HUES6 (cell line): ENCODE measurements around the gene ERI2.
A peak's percentile ranks its signal among the peaks of the same experiment; 100 is the strongest.

Experiments
- H3K27ac ChIP-seq: 2 replicates; pipeline ENCODE4 v1.7.0; 2013; ENCODE audit warnings: low read depth, mild to moderate bottlenecking, low read length, inconsistent platforms
- H3K27me3 ChIP-seq: 2 replicates; pipeline ENCODE4 v1.6.1; 2013; ENCODE audit warnings: low read length; ENCODE audit not compliant: control insufficient read depth, insufficient read depth
- H3K36me3 ChIP-seq: 2 replicates; pipeline ENCODE4 v1.6.1; 2013; ENCODE audit warnings: low read length; ENCODE audit not compliant: control insufficient read depth, insufficient read depth
- H3K4me1 ChIP-seq: 2 replicates; pipeline ENCODE4 v1.6.1; 2013; ENCODE audit warnings: low read length; ENCODE audit not compliant: control insufficient read depth, insufficient read depth
- H3K4me3 ChIP-seq: 2 replicates; pipeline ENCODE4 v1.5.1; 2013; ENCODE audit warnings: low read depth, low read length
- H3K9ac ChIP-seq: one replicate; pipeline ENCODE4 v1.6.1; 2013; ENCODE audit warnings: mild to moderate bottlenecking, low read length
- H3K9me3 ChIP-seq: 2 replicates; pipeline ENCODE4 v1.6.1; 2013; ENCODE audit warnings: low read depth, low read length; ENCODE audit not compliant: control insufficient read depth, insufficient read depth

Gene ERI2, protein sequence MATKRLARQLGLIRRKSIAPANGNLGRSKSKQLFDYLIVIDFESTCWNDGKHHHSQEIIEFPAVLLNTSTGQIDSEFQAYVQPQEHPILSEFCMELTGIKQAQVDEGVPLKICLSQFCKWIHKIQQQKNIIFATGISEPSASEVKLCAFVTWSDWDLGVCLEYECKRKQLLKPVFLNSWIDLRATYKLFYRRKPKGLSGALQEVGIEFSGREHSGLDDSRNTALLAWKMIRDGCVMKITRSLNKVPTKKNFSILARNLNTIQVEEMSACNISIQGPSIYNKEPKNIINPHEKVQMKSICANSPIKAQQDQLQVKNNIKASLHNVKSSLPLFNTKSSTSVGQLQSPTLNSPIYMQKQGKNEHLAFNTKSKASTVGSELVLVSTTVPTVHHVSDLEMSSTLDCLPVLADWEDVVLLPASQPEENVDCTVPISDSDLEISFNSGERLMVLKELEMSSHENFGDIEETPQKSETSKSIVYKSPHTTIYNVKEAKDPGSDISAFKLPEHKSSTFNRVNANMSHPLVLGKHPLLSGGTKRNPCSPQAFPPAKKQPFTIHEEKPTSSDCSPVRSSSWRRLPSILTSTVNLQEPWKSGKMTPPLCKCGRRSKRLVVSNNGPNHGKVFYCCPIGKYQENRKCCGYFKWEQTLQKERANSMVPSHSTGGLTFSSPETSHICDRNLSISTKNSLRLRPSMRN

GRCh38 chr16:20806168-20807050 is at the start of gene ERI2, which contains the start of gene REXO5:
Gene ERI2 (minus strand): TSS chr16:20806472. CDS start chr16:20806430, 42 bp downstream.
Gene REXO5 (plus strand): TSS chr16:20806527. CDS start chr16:20806954, 427 bp downstream.
- Histone ChIP-seq H3K4me1 (no peaks in the 10 kb centered on the region), H3K27me3 (no peaks in the 10 kb centered on the region), H3K4me3 (peak within 1 kb of the TSS; percentile 95), H3K36me3 (peaks cover 6% of the 10 kb centered on the region; the same call in 1 of the 2 replicates), H3K9ac (peak within 1 kb of the TSS; percentile 98), H3K27ac (peak within 1 kb of the TSS; percentile 63; the same call in 1 of the 2 replicates), H3K9me3 (no peaks in the 10 kb centered on the region)

GRCh38 chr16:20854963-20855362 is 48.7 kb upstream of the ERI2 start:
- Histone ChIP-seq H3K27ac (no peak overlapping the region), H3K9me3 (no peaks in the 10 kb centered on the region), H3K36me3 (peaks cover 9% of the 10 kb centered on the region), H3K4me3 (no peak overlapping the region), H3K9ac (no peak overlapping the region), H3K27me3 (no peaks in the 10 kb centered on the region), H3K4me1 (peaks cover 11% of the 10 kb centered on the region)

- peaks cover 6% of the 10 kb centered on the region; the same call in 1 of the 2 replicates for H3K36me3 ChIP-seq
Measured at GRCh38 chr16:20853981-20854620, 47.8 kb upstream of the ERI2 start.

GRCh38 chr16:20853143-20853542 is 46.9 kb upstream of the ERI2 start:
- H3K4me3 ChIP-seq = no peak overlapping the region
- peak overlapping the region; percentile 22 for H3K9ac ChIP-seq
- H3K36me3 ChIP-seq = peaks cover 6% of the 10 kb centered on the region; the same call in 1 of the 2 replicates
- H3K9me3 ChIP-seq = no peaks in the 10 kb centered on the region
- no peak overlapping the region for H3K27ac ChIP-seq
- H3K4me1 ChIP-seq = peaks cover 6% of the 10 kb centered on the region; the same call in 1 of the 2 replicates
- no peaks in the 10 kb centered on the region for H3K27me3 ChIP-seq

More at GRCh38 chr16:20853981-20854620, 47.8 kb upstream of the ERI2 start:
- H3K27ac ChIP-seq = no peak overlapping the region
- no peaks in the 10 kb centered on the region for H3K27me3 ChIP-seq
- no peaks in the 10 kb centered on the region for H3K9me3 ChIP-seq
- no peak overlapping the region for H3K4me3 ChIP-seq
- H3K9ac ChIP-seq = no peak overlapping the region
- peaks cover 6% of the 10 kb centered on the region; the same call in 1 of the 2 replicates for H3K4me1 ChIP-seq

- Histone ChIP-seq H3K9ac (no peak overlapping the region), H3K27ac (no peak overlapping the region)
Measured at GRCh38 chr16:20851601-20852000, 45.3 kb upstream of the ERI2 start.

DNA sequence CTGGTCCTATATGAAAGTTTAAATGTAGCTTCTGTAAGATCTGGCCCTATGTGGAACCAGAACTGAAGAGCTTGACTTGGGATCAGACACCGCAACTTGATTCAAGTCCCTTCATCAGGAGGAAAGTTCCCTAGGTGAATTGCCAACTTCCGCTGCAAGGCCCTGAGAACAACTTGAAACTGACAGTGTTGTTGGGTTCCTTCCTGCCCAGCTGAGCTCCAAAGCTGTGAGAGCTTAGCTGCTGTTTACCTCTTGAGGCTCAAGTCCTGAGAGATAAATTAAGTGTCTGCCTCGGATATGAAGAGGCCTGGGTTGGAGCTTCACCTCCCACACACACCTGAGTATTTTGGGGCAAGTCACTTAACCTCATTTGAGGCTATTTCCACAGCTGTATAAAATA is 44.7 kb upstream of the ERI2 start:
- H3K4me1 ChIP-seq = no peaks in the 10 kb centered on the region
- no peak overlapping the region for H3K9ac ChIP-seq
- H3K4me3 ChIP-seq = no peak overlapping the region
- no peaks in the 10 kb centered on the region for H3K27me3 ChIP-seq
- no peak overlapping the region for H3K27ac ChIP-seq
- peaks cover 13% of the 10 kb centered on the region for H3K36me3 ChIP-seq
- H3K9me3 ChIP-seq = no peaks in the 10 kb centered on the region

More at GRCh38 chr16:20851601-20852000, 45.3 kb upstream of the ERI2 start:
- Histone ChIP-seq H3K4me1 (no peaks in the 10 kb centered on the region), H3K4me3 (no peak overlapping the region), H3K36me3 (peaks cover 8% of the 10 kb centered on the region), H3K9me3 (no peaks in the 10 kb centered on the region), H3K27me3 (no peaks in the 10 kb centered on the region)

DNA sequence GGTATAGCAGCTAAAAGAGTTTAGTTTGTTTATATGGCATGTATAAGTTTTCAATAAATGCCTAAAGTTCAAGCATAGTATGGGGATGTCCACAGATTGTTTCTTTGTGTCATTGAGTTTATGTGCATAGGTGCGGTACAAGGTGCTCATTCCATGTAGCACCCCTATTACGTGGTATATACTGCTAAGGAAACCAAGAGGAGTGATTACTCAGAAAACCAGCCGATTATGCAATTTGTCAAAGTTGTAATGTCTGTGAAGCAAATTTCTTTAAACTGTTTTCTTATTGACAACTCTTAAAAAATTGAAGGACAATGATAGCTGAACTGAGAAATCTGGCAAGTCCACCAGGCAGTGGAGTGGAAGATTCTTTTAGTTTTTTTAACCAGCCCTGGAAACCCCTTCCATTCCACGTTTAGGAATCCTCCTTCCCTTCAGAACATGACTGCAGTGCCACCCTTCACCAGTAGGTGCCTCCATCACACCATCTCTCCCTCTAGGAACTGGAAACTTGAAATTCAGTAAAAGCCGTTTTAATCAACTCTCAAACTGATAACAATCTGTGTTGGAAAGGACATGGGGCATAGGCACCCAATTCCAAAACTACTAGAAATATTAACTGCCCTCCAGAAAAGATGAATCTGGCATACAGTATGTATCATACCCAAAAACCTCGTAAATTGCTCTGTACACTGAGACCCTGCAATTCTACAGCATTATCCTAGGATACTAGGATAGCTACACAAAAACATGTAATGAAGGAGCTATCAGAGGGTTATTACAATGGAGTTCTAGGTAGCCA is 43.5 kb upstream of the ERI2 start:
- no peaks in the 10 kb centered on the region for H3K4me1 ChIP-seq
- H3K27ac ChIP-seq = no peak overlapping the region
- no peaks in the 10 kb centered on the region for H3K27me3 ChIP-seq
- H3K4me3 ChIP-seq = no peak overlapping the region
- H3K9me3 ChIP-seq = no peaks in the 10 kb centered on the region
- H3K36me3 ChIP-seq = peaks cover 17% of the 10 kb centered on the region
- no peak overlapping the region for H3K9ac ChIP-seq

DNA sequence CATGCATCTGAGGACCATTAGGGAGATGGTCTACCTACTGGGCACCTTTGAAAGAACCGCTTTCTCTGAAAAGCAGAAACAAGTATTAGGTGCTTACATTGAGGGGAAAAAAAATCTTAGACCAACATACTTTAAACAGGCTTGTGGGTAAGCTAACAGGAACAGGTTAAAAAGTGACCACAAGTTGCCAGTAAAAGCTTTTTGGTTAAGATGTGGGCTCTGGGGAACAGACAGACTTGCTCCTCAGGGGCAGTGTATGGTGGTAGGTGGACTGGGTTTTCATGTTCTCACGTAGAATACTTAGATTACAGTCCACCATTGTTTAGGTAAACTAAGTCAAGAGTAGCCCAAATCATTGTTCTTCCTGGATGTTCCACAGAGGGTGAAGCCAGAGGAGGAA is 41.3 kb upstream of the ERI2 start:
- Histone ChIP-seq H3K4me1 (no peaks in the 10 kb centered on the region), H3K9ac (no peak overlapping the region), H3K27me3 (no peaks in the 10 kb centered on the region), H3K36me3 (peaks cover 24% of the 10 kb centered on the region), H3K4me3 (no peak overlapping the region), H3K27ac (no peak overlapping the region), H3K9me3 (no peaks in the 10 kb centered on the region)

GRCh38 chr16:20846551-20846950 is 40.3 kb upstream of the ERI2 start:
- peaks cover 30% of the 10 kb centered on the region for H3K36me3 ChIP-seq
- no peak overlapping the region for H3K4me3 ChIP-seq
- no peaks in the 10 kb centered on the region for H3K9me3 ChIP-seq
- H3K9ac ChIP-seq = no peak overlapping the region
- no peak overlapping the region for H3K27ac ChIP-seq
- H3K4me1 ChIP-seq = no peaks in the 10 kb centered on the region
- H3K27me3 ChIP-seq = no peaks in the 10 kb centered on the region
